Kidney (tissue), 14 donors: ENCODE data around the gene ZNF609. TPM values are rescaled to one million over a fixed set of nuclear protein-coding genes. Genes with fewer than 3 reads are reported as not detected.

Experiments used
- DNase-seq, 5 donors: peaks; one replicate each; pipeline ENCODE4 v3.0.0-alpha.2; 2013 to 2020
- FAIRE-seq: peaks from 2 replicates; lab custom pipeline; 2012; peaks lifted over from hg19 to GRCh38; lab: Jason Lieb, UNC
- H3K27ac ChIP-seq, 2 donors: one replicate each; pipeline ENCODE4 v1.7.0; 2013; ENCODE audit warnings: low read depth in 2 of 2, low read length in 2 of 2, inconsistent platforms in 1 of 2
- H3K27me3 ChIP-seq: one replicate; pipeline ENCODE4 v1.7.1; 2013; ENCODE audit warnings: low read length, inconsistent platforms; ENCODE audit not compliant: control insufficient read depth, insufficient read depth
- H3K36me3 ChIP-seq, 3 donors: one replicate each; pipeline versions ENCODE4 v1.7.0 to v1.7.1; 2013; ENCODE audit warnings: low read length in 3 of 3, control low read depth in 1 of 3, inconsistent platforms in 1 of 3; ENCODE audit not compliant: insufficient read depth in 3 of 3, control insufficient read depth in 2 of 3
- H3K4me1 ChIP-seq, 3 donors: one replicate each; pipeline versions ENCODE4 v1.7.0 to v1.7.1; 2013; ENCODE audit warnings: low read length in 3 of 3, inconsistent platforms in 1 of 3, low read depth in 1 of 3; ENCODE audit not compliant: control insufficient read depth in 2 of 3, insufficient read depth in 2 of 3
- H3K4me3 ChIP-seq, 3 donors: one replicate each; pipeline versions ENCODE4 v1.7.0 to v1.8.1; 2013; ENCODE audit warnings: low read length in 3 of 3, control low read depth in 1 of 3, inconsistent platforms in 1 of 3
- H3K9ac ChIP-seq, 3 donors: one replicate each; pipeline versions ENCODE4 v1.7.0 to v1.7.1; 2013; ENCODE audit warnings: low read length in 3 of 3, control low read depth in 1 of 3, inconsistent platforms in 1 of 3
- H3K9me3 ChIP-seq, 3 donors: one replicate each; pipeline versions ENCODE4 v1.7.0 to v1.7.1; 2013; ENCODE audit warnings: low read length in 3 of 3, control low read depth in 1 of 3, inconsistent platforms in 1 of 3; ENCODE audit not compliant: control insufficient read depth in 2 of 3, insufficient read depth in 1 of 3
- CTCF ChIP-seq: IDR thresholded peaks from 3 replicates; pipeline ENCODE4 v1.5.1; 2012; ENCODE audit warnings: mild to moderate bottlenecking, moderate library complexity, borderline replicate concordance; ENCODE audit not compliant: insufficient read depth; ENCODE audit errors: extremely low read depth
- intact Hi-C: fragments of 100-400 bp; cut with DNase I; formaldehyde crosslinking; loops from one replicate; pipeline ENCODE4 v1.11.1; 2022
- polyA plus RNA-seq: library from polyadenylated mRNA; stranded (reverse); fragments of 350-450 nt; fragmentation: Illumina TruSeq; extraction: RNeasy Lipid Tissue Mini Kit (QIAGEN cat#74804); gene quantifications from one replicate; pipeline ENCODE4 v1.2.3, GENCODE V29; 2014; ENCODE audit warnings: low read depth, low replicate concordance; ENCODE audit not compliant: insufficient read depth
- total RNA-seq: library from RNA; stranded (reverse); fragmentation: NEBNext Ultra II Directional; extraction: Animal tissue kit (Norgen Biotek cat#: 25700); gene quantifications from one replicate; pipeline ENCODE4 v1.2.1, GENCODE V29; 2021
- donor health status: control.
- donor health status: control.
- donor health status: control.
- donor health status: control.
- donor health status: control.
- donor health status: DM: yes; HTN: yes; CAD: no.
- donor health status: Normal renal cell carcinoma (clear cell type).

The ZNF609 gene
- total and polyA plus RNA-seq, 2 donors from 2014 or later = 3.1 to 37.2 TPM

GRCh38 chr15:64444836-64445235 is 15.5 kb upstream of the ZNF609 start:
- Histone ChIP-seq H3K9ac (no peak overlapping the region), H3K4me1 (no peaks in the 10 kb centered on the region), H3K27ac (no peak overlapping the region), H3K36me3 (peaks cover 2 to 13% (median 12%) of the 10 kb centered on the region in 3 donors), H3K27me3 (no peaks in the 10 kb centered on the region), H3K9me3 (no peaks in the 10 kb centered on the region), H3K4me3 (no peak overlapping the region)
- FAIRE-seq = no peak
- intact Hi-C loops = no loop called here
- no peak for TF ChIP-seq CTCF
- DNase-seq = no peak

- TF ChIP-seq CTCF = no peak
- Histone ChIP-seq H3K36me3 (peaks cover 2 to 13% (median 12%) of the 10 kb centered on the region in 3 donors), H3K27ac (no peak overlapping the region), H3K4me3 (no peak overlapping the region), H3K9me3 (no peaks in the 10 kb centered on the region), H3K27me3 (no peaks in the 10 kb centered on the region), H3K9ac (no peak overlapping the region), H3K4me1 (no peaks in the 10 kb centered on the region)
- intact Hi-C loops = no loop called here
- FAIRE-seq (no peak), DNase-seq (no peak)
Observed at GRCh38 chr15:64447536-64448315, 12.7 kb upstream of the ZNF609 start.

GRCh38 chr15:64452988-64453688 is 7.2 kb upstream of the ZNF609 start:
- Histone ChIP-seq H3K4me1 (peaks cover 0 to 8% (median 8%) of the 10 kb centered on the region in 3 donors), H3K27me3 (no peaks in the 10 kb centered on the region), H3K36me3 (peaks cover 0 to 11% (median 0%) of the 10 kb centered on the region in 3 donors), H3K9me3 (no peaks in the 10 kb centered on the region), H3K4me3 (no peak overlapping the region), H3K27ac (no peak overlapping the region), H3K9ac (no peak overlapping the region)
- FAIRE-seq (no peak), DNase-seq (no peak)
- no peak for TF ChIP-seq CTCF
- intact Hi-C loops = no loop called here
